ENCODE results near the gene CHST1.

Gene CHST1

GRCh38 chr11:45661439-45662055 is 3.9 kb downstream of the CHST1 start:
- no peak overlapping the region for H3K4me3 ChIP-seq (ENCODE audit: low read depth, low read length)
- DNase-seq (ENCODE audit: low read depth, low spot score): no peak
- POLR2A ChIA-PET: no interaction called here
- CTCF ChIA-PET: interaction anchor here (2.8 to 11.7 kb wide), 2 partner anchors 110 to 291 kb away, joined by 10 to 210 read pairs; no protein-coding TSS in a partner anchor
- TF ChIP-seq, protein P1, sequence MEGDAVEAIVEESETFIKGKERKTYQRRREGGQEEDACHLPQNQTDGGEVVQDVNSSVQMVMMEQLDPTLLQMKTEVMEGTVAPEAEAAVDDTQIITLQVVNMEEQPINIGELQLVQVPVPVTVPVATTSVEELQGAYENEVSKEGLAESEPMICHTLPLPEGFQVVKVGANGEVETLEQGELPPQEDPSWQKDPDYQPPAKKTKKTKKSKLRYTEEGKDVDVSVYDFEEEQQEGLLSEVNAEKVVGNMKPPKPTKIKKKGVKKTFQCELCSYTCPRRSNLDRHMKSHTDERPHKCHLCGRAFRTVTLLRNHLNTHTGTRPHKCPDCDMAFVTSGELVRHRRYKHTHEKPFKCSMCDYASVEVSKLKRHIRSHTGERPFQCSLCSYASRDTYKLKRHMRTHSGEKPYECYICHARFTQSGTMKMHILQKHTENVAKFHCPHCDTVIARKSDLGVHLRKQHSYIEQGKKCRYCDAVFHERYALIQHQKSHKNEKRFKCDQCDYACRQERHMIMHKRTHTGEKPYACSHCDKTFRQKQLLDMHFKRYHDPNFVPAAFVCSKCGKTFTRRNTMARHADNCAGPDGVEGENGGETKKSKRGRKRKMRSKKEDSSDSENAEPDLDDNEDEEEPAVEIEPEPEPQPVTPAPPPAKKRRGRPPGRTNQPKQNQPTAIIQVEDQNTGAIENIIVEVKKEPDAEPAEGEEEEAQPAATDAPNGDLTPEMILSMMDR (IDR thresholded peaks at IDR 0.05; ENCODE audit: insufficient read depth, low read length, missing control alignments): no peak

GRCh38 chr11:45660729-45661438 is 4.5 kb downstream of the CHST1 start:
- no peak for DNase-seq (ENCODE audit: low read depth, low spot score)
- no peak overlapping the region for H3K4me3 ChIP-seq (ENCODE audit: low read depth, low read length)
- ChIA-PET CTCF (interaction anchor here (2.8 to 11.7 kb wide), 2 partner anchors 111 to 290 kb away, joined by 10 to 210 read pairs; no protein-coding TSS in a partner anchor), POLR2A (no interaction called here)
- TF ChIP-seq, protein P1 (IDR thresholded peaks at IDR 0.05; ENCODE audit: insufficient read depth, low read length, missing control alignments): no peak

DNA sequence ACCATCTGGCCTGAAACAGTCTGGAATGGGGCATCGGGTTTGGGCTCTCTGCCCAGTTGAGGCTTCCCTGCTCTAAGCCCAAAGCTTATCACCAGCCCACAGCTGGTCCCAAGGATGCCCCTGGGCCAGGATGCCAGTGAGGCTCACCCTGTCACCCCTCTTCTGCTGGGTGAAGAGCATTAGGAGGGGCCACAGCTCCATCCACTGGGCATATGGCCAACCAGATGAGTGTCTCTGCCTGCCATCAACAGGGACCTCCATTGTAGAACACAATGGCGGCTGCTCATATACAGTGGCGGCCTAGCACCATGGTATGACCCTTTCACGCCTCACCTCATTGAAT is 5.6 kb downstream of the CHST1 start:
- CTCF ChIA-PET: interaction anchor here (1.5 to 11.7 kb wide), 3 partner anchors 112 to 318 kb away, joined by 4 to 210 read pairs (median 10); no protein-coding TSS in a partner anchor

GRCh38 chr11:45659031-45659817 is 6.2 kb downstream of the CHST1 start:
- H3K4me3 ChIP-seq (ENCODE audit: low read depth, low read length): no peak overlapping the region
- TF ChIP-seq, protein P1 (IDR thresholded peaks at IDR 0.05; ENCODE audit: insufficient read depth, low read length, missing control alignments): no peak
- POLR2A ChIA-PET: no interaction called here
- CTCF ChIA-PET: interaction anchor here (1.5 to 11.7 kb wide), 3 partner anchors 112 to 317 kb away, joined by 4 to 210 read pairs (median 10); no protein-coding TSS in a partner anchor
- no peak for DNase-seq (ENCODE audit: low read depth, low spot score)

More for the DNA sequence above, 5.6 kb downstream of the CHST1 start:
- POLR2A ChIA-PET: no interaction called here
- H3K4me3 ChIP-seq (ENCODE audit: low read depth, low read length): no peak overlapping the region
- DNase-seq (ENCODE audit: low read depth, low spot score): no peak
- TF ChIP-seq, protein P1 (IDR thresholded peaks at IDR 0.05; ENCODE audit: insufficient read depth, low read length, missing control alignments): no peak

DNA sequence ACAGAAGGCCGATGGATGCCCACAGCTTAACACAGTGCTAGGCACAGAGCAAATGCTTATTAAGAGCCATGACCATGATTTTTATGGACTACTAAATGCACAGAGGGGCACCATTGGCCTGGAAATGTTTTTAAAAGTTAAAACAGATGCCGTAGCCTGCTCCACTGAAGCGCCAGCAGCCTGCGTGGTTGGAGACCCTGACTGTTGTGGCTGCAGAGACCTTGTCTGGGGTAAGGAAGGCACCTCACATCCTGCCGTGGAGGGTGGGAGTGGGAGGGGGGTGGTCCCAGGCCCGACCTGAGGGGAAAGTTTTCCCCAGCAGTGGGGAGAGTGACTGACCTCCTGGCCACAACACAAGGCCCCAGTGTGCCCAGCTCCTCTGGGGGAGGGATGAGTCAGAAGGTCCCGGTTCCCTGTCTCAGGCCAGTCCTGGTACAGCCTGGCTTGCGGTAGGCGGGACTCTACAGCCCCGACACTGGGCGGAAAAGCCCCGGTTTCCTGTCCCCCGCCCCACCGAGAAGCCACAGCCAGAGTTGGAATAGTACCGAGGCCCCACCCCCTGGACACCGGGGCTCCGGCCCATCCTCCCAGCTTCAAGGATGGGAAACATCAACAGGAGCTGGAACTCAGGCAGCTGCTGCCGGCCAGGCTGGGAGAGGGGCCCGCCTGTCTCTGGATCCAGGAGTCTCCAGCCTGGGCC is 7.0 kb downstream of the CHST1 start:
- POLR2A ChIA-PET: no interaction called here
- TF ChIP-seq, protein P1 (IDR thresholded peaks at IDR 0.05; ENCODE audit: insufficient read depth, low read length, missing control alignments): no peak
- DNase-seq (ENCODE audit: low read depth, low spot score): no peak
- CTCF ChIA-PET: interaction anchor here (1.5 to 11.7 kb wide), 8 partner anchors 10 to 319 kb away, joined by 3 to 210 read pairs (median 11); no protein-coding TSS in a partner anchor
- H3K4me3 ChIP-seq (ENCODE audit: low read depth, low read length): no peak overlapping the region

Measured in AG04449 (cell line).